ENCODE results near the gene MARK1.

Gene MARK1

GRCh38 chr1:220527908-220528678 lies at the start of gene MARK1:
TSS of gene MARK1 (plus strand) at chr1:220528136. CDS start at chr1:220528823, 687 bp downstream.
- peak; percentile 85 for DNase-seq

DNA sequence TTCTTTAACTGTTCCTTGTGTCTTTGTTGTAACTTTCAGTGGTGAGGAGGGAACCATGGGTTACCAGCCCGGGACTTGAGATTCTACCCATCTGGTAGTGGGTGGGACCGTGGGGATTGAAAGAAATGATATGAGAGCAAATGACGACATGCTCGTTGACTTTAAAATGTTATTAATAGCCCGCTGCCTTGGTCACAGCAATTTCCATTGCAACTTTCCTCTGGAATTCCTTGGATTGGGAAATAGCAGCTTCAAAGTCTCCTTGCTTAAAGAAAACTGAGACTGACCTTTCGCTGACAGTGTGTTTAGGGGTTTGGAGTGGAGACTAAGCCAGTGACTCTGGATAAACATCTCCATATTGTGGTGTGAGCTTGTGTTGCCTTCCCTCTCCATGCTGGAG lies 44.2 kb upstream of the MARK1 start:
- DNase-seq = peak; percentile 35

GRCh38 chr1:220484135-220484534 lies 43.8 kb upstream of the MARK1 start:
- no peak for DNase-seq

DNA sequence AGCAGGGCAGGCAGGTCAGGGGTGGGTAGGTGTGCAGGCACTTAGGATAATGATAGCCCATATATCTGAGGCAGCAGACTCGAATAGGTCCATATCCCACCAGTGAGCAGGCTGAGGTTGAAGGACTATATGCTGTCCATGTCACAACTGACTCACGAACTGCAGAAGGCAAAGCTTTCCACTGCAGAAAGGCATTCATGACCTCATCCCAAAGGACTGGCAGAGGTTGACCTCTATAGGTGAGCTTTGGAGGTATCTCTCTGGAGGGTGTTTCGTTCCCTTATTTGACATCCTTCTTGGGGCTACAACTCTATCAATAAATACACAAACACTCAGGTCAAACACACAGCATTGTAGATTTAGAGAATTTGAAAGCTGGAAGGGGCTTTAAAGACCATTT lies 42.8 kb upstream of the MARK1 start:
- no peak for DNase-seq

DNA sequence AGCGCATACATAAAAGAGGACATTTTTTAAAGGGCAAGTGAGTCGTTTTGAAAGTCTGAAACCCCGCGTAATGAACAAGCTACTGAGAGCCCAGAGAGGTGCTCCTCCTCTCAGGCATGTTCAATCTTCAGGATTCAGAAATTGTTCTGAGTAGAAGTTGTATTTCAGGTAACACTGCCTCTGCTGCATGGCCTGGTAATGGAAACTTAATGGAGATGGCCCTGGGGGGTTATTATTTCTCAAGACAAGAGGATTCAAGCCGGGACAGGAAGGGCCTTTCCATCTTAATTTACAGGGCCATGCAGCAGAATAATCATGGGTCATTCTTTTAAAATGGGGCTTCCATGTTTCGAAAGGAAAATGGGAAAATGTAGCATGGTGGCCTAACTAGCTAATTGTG lies 42.1 kb upstream of the MARK1 start:
- DNase-seq = no peak

DNA sequence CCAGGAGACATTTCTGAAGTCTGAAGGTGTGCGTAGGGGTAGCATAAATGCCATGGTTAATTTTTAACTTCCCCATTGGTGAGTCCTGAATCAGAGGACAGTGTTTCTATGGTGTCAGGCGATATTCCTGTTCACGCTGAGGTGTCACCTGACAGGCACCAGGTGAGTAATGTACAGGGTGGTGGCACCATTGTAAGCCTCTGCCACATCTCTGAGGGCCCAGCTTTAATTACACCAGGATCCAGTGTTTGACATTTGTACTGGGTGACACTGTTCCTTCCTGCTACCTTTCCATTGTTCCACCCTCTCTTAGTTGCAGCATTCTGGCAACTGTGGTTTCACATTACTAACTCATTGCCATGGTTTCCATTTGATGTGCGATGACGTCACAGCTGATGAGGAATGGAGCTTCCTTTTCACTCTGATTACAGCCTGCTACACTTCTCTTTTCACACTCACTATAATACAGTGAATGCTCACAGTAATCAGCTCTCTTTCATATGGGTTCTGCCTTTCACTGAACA lies 40.6 kb upstream of the MARK1 start:
- DNase-seq = no peak

GRCh38 chr1:220491891-220492290 lies 36.0 kb upstream of the MARK1 start:
- DNase-seq = no peak

GRCh38 chr1:220497220-220497947 lies 30.6 kb upstream of the MARK1 start:
- no peak for DNase-seq

- DNase-seq = no peak
Measured at GRCh38 chr1:220498188-220498587, 29.7 kb upstream of the MARK1 start.

DNA sequence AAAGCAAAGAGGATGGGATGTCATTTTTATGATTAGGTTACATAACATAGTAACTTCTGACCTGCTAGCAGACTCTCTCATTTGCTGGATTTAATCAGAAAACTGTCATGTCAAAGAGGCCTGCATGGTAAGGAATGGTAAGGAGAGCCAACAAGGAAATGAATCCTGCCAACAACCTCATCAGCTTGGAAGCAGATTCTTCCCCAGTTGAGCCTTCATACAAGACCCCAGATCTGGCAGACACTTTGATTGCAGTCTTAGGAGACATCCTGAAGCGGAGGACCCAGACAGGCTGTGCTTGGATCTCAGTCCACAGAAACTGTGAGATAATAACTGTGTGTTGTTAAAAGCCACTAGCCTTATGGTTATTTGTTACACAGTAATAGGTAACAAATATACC lies 27.6 kb upstream of the MARK1 start:
- no peak for DNase-seq

- DNase-seq = no peak
Measured at GRCh38 chr1:220504329-220504728, 23.6 kb upstream of the MARK1 start.

GRCh38 chr1:220507085-220507484 lies 20.9 kb upstream of the MARK1 start:
- DNase-seq = no peak

DNA sequence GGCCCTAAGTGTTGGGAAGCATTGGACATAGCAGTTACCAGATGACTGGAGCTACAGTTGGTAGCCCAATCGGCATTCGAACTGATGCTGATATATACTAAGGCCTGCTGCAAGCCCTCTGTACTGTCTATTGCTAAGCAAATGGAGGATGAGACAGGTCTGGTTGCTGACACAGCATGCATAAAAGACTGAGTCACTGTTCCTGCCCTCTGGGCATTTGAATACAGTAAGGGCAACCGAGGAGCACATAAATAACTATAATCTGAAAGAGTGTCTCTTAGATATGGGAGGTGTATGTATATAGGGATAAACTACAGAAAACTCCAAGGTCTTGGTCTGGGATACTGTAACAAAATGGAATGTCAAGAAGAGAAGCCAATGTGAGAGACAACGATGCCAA lies 16.8 kb upstream of the MARK1 start:
- DNase-seq = no peak

DNA sequence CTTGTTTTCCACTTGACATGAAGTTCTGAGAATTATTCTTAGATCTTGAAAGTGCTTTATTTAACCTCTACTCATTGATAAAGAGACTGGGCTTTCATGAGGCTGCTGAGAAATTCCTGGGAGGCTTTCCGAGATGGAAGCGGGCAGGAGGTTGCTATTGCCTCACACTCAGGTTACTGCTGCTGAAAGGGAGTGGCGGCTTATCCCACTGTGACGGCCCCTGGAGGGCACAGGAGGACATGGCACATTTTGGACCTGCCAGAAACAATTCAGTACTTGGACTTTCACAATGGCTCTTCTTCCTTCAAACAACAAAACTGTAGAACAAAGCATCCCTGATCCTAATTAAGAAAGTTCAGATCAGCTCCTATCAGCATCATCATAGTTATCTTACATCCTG lies 16.2 kb upstream of the MARK1 start:
- no peak for DNase-seq

DNA sequence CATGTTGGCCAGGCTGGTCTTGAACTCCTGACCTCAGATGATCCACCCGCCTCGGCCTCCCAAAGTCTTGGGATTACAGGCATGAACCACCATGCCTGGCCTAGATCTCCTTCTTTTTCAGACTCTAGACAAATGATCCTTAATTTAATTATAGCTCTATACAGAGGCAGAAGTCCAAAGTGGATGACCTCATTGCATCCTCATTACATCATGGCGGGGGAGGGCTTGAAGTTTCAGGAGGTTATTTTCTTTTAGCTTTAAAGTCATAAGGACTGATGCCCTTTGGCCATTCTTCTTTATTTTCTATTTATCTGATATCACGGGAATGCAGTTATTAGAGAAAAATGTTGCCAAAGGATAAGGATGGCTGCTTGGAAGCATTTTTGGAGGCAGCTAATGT lies 14.1 kb upstream of the MARK1 start:
- DNase-seq = no peak

DNA sequence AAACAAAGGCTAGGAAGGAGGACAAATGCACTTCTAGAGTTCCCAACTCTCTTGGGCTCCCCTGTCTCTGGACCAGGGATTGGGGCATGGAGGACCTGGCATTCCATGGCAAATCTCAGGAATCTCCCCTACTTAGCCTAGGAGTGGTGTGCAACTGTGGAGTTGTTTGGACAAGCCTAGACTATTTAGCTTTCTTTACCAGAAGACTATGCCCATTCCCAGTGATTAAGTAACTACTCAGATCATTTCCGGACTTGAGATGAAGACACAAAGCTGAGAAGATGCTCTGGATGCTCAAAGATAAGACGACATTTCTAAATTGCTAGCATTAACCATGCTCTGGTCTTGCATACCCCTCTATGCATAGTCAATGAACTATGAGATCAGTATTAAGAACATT lies 13.7 kb upstream of the MARK1 start:
- no peak for DNase-seq

GRCh38 chr1:220516014-220516721 lies 11.8 kb upstream of the MARK1 start:
- no peak for DNase-seq

DNA sequence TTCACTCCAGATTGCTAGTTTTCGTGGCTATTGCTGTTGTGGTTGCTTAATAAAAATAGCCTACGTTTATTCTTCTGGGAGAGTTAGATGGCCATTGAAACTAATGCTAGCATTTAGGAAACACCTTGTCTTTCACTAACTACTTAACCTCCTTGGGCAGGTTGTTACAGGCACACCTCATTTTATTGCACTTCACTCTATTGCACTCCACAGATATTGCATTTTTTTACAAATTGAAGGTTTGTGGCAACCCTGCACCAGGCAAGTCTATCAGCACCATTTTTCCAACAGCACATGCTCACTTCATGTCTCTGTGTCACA lies 11.3 kb upstream of the MARK1 start:
- DNase-seq = no peak

DNA sequence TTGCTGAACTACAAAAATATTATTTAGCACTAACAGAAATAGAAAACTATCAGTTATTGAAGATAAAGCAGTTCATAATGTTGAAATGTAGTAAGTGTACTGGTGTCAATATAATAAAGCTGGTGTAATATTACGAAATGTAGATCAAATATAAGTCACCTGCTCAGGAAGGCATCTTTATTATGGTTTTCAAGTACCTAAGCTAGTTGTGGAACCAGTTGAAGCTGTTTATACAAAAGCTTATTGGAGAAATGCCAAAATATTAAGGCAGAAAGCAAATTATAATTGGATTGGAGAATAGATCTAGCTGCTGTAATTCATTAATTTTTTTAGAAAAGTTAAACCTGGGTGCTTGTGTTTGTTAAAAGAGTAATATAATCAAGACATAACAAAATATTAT lies 6.2 kb upstream of the MARK1 start:
- DNase-seq = no peak

DNA sequence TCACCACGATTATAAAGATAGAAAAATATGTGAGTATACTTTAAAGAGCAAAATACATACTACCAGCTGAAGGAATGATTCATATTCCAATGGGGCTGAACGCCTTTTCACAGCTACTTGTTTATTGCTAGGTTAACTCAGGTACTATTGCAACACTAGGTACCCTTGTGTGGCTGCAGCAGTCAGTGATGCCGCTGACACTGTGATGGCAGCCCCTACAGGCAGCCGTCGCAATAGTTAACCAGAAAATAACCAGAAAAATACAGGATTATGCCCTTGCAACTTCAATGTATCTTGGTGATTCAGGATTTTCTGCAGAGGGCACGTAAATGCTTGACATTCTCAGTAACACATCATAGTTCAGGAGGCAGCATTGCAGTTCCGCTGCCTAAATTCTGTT lies 1.6 kb upstream of the MARK1 start:
- DNase-seq = no peak

- peak; percentile 39 for DNase-seq
Measured at GRCh38 chr1:220527279-220527907, 543 bp upstream of the MARK1 start.

DNA sequence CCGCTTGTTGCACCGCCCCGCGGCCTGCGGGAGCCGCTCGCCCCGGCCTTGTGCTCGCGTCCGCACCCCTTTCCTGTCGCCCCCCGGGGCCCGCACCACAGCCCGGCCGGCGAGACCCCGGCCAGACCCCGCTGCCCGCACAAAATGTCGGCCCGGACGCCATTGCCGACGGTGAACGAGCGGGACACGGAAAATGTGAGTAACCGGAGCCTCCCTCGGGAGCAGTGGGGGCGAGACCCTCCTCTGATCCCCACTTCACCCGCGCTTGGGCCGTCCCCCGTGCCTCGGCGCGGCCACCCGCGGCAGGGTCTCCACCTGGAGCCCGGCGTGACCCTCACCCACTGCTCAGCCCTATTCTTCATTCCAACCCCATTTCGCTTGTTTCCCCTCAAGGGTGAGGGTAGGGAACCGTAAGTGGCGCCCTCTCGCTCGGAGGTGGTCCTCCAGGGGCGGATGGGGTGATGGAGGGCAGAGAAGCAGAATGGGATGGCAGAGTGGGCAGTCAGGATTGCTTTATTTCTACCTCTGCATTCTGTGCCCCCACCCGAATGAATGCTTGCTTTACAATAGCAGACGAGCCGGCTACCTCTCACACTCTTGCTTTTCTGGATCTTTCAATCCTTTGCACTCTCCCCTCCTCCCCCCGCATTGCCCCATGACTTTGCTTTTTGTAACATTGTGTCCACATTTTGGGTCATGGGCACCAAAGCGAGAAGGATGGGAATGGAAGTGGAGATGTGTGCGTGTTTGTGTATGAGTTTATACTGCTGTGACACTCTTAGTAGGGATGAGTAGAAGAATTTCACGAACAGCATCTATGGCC lies 954 bp downstream of the MARK1 start:
- peak; percentile 57 for DNase-seq
